Left colon (tissue), 2 donors: ENCODE data around the gene CAPN5. TPM values are rescaled to one million over a fixed set of nuclear protein-coding genes. Genes with fewer than 3 reads are reported as not detected.
"Not testable (repeated sequence)": the region's sequence is repeated elsewhere in the genome, so short reads cannot be mapped to it uniquely, and the experiment has no call there.

Experiments
- ATAC-seq: fragments of 200-7000 bp; cut with Tn5 transposase; one replicate; pipeline ENCODE4 v1.9.1; 2020; ENCODE audit warnings: mild to moderate bottlenecking, moderate library complexity
- DNase-seq, 2 donors: peaks; one replicate each; pipeline ENCODE4 v3.0.0-alpha.2; 2020
- intact Hi-C, 2 donors: fragments of 100-400 bp; cut with DNase I in 1 of 2; cut with micrococcal nuclease in 1 of 2; formaldehyde crosslinking; loops; one replicate each; pipeline versions ENCODE4 v1.11.2 to v1.14.0; 2022; cut with DNase I, micrococcal nuclease
- total RNA-seq, 2 donors: library from RNA; stranded (reverse); fragmentation: NEBNext Ultra II Directional; extraction: Animal tissue kit (Norgen Biotek cat#: 25700); gene quantifications; one replicate each; pipeline ENCODE4 v1.2.1, GENCODE V29; 2021
- donor health status: DM: no; HTN: no; CAD: no.
- donor health status: DM: yes; HTN: yes; CAD: no.

CAPN5 gene
- total RNA-seq, 2 donors from 2014 or later = 219 to 339 TPM

DNA sequence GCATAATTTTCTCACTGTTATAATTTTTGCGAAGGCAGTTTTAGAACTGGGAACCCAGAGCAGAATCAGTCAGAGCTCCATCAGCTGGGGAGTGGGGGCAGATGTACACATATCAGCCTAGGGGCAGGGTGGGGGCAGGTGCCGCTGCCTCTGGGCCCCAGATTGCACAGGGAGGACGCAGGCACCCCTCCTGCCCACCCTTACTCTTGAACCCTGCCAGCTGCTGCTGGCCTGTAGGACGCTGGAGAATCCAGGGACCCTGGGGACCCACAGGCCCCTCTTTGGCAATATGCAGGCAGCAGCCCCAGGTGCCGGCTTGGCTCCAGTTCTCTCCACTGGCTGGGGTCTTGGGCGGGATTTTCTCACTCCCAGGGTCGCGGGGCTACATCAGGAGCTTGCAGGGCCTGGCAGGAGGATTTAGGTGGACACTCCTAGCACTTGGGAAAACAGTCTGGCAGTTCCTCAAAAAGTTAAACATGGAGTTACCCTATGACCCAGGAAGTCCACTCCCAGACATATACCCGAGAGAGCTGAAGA lies 8.8 kb upstream of the CAPN5 start:
- intact Hi-C loops = no loop called here
- DNase-seq (no peak), ATAC-seq (peak; percentile 19)

GRCh38 chr11:77058900-77059299 lies 7.9 kb upstream of the CAPN5 start:
- DNase-seq = no peak
- no peak for ATAC-seq
- intact Hi-C loops = no loop called here

- ATAC-seq = no peak
- intact Hi-C loops = no loop called here
- DNase-seq = no peak
Observed at GRCh38 chr11:77059806-77060205, 7.0 kb upstream of the CAPN5 start.

DNA sequence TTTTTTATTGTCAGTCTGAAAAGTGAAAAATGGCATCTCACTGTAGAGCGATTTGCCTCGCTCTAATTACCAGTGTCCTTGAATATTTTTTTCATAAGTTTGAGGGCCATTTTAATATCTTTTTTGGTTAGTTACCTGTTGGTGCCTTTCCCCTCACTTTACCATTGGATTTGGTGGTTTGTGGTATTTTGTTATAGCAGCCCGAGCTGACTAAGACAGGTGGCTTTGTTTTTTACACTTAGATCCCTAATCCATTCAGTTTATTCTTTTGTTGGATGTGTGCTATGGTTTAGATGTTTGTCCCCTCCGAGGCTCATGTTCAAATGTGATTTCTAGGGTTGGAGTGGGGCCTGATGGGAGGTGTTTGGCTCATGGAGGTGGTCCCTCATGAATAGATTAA lies 6.5 kb upstream of the CAPN5 start:
- DNase-seq (no peak), ATAC-seq (no peak)
- intact Hi-C loops = no loop called here

GRCh38 chr11:77061258-77061657 lies 5.5 kb upstream of the CAPN5 start:
- DNase-seq = peak in 1 of 2 donors; percentile 33
- intact Hi-C loops = not testable (repeated sequence)

GRCh38 chr11:77062924-77063323 lies 3.8 kb upstream of the CAPN5 start:
- DNase-seq (peak in 1 of 2 donors; percentile 25), ATAC-seq (no peak)
- intact Hi-C loops = no loop called here

More at GRCh38 chr11:77061258-77061657, 5.5 kb upstream of the CAPN5 start:
- ATAC-seq = peak; percentile 69

DNA sequence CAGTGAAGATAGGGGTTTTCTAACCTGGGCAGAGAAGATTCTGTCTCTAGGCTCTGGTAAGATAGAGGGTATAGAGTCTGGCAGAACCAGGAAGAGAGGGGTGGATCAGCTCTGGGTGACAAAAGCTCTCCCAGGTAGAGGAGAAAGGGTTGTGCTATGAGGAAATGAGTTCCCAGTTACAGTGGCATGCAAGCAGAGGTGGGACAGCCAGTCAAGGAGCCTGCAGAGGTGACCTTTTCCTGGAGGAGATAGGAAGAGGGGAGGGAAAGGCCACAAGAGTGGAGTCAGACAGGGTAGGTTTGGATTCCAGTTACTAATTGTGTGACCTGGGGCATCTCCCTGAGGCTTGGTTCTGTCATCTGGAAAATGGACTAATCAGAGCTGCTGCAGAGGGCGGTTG lies 3.4 kb upstream of the CAPN5 start:
- ATAC-seq (peak; percentile 48), DNase-seq (peak in 1 of 2 donors; percentile 66)
- intact Hi-C loops = no loop called here

DNA sequence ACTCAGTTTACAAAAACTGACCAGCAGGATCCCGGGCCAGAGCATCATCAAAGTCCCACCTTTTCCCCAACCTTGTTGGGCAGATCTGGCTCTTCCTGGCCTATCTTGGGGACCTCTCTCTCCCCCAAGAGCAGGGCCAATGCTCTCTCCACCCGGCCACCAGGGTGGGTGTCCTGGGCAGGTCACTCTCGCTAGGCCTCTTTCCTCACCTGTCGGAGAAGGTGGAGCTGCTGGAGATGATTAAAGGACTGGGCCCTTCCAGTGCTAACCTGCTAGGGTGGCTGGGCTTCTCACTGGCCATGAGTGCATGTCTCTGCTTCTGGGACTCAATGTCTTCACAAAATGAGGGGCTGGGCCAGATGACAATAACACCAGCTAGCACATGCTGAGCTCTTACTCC lies 2.9 kb upstream of the CAPN5 start:
- DNase-seq (peak in 1 of 2 donors; percentile 22), ATAC-seq (no peak)
- intact Hi-C loops = no loop called here

DNA sequence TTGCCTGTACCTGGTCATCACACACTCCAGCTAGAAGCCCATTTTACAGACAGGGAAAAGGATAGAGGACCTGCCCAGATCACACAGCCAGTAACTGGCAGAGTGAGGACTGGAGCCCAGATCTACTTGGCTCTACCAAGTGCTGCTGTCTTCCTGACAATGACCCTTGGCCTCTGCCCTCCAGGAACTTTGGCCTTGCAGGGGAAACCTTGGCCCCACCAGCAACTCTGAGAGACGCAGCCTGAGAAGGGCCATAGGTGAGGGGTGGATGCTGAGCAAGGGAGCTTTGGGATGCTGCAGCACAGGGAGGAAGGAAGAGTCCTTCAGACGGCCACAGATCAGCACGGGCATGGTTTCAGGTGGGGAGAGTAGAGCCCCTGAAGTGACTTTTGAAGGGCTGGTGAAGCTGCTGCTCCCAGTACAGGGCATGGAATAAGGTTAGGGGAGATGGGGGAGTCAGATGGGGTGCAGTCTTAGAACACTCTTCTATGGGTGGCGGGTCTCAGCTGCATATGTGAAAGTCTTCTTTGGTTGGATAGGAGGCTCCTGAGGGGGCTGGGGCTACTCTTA lies 2.0 kb upstream of the CAPN5 start:
- DNase-seq (peak in 1 of 2 donors; percentile 23), ATAC-seq (no peak)
- intact Hi-C loops = no loop called here

GRCh38 chr11:77065878-77066228 lies 918 bp upstream of the CAPN5 start:
- intact Hi-C loops = no loop called here
- peak; percentile 15 for ATAC-seq
- DNase-seq = peak in 1 of 2 donors; percentile 63

DNA sequence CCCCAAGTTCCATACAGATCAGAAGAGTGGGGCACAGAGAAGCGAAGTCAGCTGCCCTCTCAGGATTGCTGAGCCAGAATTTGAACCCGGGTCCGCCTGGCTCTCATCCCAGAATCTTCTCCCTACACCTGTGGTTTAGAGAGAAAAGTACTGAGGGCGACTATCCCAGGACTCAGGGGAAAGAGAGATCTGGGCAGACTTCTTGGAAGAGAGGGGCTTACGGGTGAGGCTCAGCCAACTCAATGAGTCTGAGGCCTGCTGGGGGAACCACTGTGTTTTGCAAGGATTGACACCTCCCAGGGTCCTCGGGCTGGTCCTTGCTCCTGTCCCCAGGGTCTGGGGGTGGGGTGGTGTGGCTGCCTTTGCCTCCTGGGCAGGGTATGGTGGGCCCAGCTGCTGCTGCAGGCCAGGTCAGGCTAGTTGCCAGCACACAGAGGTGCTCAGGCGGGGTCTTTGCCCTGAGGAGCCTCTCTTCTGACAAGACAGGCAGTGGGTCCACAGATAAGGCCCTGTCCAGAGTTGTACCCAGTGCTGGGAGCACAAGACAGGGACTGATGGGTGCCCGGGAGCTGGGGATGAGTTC lies 1.2 kb downstream of the CAPN5 start:
- ATAC-seq (no peak), DNase-seq (peak in 1 of 2 donors; percentile 36)
- intact Hi-C loops = no loop called here

DNA sequence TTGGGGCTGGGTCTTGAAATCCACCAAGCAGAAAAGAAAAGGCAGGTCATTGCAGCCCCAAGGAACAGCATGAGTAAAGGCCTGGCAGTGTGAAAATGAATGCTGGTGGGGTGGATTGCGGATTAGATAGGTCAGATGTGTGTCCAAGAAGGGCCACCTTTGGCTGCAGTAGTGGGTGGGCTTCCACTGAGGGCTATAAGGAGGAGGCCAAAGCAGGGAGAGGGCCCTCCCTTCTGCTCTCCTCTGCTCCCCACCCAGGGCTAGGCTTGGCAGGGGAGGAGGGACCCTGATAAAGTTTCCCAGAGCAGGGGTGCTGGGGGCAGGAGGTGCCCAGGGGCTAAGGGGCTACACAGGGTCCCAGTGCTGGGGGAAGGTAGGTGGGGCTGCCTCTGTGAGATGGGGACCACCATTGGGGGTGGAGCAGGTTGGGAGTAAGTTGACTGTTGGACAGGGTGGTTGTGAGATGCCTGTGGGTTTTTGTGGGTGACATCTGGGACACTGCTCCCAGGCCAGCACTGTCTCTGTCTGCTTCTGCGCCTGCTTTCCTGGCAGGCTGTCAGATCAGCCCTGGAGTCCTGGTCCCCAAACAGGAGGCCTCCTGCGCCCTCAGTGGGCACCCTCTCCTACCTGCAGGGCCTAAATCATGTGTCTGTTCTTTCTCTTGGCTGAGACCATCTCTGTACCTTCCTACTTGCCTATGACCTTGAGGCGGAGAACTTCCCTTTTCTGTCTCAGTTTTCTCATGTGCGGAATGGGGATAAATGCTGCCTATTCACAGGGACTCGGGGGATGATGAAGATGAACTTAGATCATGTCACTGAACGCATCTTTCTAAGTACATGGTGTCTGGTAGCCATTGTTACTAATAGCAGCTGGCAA lies 1.9 kb downstream of the CAPN5 start:
- no peak for ATAC-seq
- intact Hi-C loops = no loop called here
- peak in 1 of 2 donors; percentile 28 for DNase-seq

DNA sequence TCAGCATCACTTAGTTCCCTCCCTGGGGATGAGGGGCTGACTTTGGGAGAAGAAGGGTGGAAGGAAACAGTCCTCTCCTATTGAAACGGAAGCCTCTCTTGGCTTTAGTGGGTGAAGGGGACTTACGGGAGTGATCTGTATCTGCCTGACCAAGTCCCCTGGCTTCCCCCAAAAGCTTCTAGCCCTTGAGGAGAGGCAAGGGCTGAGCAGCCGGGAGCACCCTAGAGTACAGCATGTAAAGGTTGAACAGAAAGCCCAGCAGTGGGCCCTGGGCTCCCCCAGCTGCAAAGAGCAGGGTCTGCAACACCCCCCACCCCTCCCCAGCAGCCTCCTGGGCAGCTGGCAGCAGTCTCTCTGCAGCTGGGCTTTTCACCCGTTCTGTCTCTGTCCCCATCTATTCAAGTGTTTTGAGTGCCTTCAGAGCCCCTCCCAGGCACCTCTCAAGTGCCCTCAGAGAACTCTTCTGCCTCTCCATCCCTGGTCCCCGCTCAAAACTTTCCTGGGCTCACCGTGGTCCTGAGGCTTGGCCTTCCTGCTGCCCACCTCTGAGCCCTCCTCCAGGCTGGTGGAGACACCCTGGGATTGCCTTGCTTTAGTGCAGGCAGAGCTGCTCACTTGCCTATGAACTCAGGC lies 2.7 kb downstream of the CAPN5 start:
- peak in 1 of 2 donors; percentile 22 for DNase-seq
- no peak for ATAC-seq
- intact Hi-C loops = no loop called here

DNA sequence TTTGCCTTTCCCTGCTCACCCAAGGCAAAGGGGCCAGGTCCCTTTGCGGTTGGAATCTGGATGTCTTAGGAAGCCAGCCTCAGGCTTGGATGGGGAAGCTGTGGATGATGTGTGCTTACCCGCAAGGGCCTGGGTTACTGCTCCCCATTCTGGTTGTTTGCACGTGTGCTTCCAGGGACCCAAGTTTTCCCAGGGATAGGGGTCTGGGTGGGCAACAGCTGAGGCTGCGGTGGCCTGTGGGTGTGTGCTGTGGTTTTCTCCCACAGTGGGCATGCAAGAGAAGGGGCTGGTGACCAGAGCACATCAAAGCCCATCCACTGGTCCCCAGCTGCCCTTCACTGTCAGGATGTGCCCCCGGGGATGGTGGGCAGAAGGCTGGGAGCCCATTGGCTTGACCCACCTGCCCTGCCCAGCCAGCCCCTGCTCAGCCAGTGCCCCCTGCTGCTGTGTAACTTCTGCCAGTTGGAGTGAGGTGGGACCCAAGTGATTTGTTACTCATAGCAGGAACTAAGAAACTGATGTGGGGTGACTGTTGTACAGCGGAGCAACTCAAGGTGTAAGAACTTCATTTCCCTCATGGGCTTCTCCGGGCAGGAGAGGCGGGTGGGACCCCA lies 3.3 kb downstream of the CAPN5 start:
- intact Hi-C loops = no loop called here
- ATAC-seq (no peak), DNase-seq (peak in 1 of 2 donors; percentile 23)

DNA sequence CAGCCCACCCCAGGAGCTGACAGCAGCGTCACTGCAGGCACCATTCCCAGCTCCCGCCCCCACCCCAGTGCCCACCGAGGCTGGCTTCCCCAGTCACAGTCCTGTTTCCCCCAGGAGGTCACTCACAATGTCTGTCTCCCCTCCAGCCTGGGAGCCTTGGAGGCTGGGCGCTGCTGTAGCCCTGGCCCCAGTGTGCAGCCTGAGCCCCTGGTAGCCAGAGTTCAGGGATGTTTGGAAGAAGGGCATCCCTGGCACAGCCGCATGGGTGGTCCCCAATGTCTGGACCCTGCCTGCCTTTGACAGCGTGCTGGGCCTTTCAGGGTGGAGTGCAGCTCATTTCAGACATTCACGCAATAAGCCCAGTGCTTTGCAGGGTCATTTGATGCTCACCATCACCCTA lies 4.3 kb downstream of the CAPN5 start:
- no peak for ATAC-seq
- DNase-seq = peak in 1 of 2 donors; percentile 26
- intact Hi-C loops = no loop called here

DNA sequence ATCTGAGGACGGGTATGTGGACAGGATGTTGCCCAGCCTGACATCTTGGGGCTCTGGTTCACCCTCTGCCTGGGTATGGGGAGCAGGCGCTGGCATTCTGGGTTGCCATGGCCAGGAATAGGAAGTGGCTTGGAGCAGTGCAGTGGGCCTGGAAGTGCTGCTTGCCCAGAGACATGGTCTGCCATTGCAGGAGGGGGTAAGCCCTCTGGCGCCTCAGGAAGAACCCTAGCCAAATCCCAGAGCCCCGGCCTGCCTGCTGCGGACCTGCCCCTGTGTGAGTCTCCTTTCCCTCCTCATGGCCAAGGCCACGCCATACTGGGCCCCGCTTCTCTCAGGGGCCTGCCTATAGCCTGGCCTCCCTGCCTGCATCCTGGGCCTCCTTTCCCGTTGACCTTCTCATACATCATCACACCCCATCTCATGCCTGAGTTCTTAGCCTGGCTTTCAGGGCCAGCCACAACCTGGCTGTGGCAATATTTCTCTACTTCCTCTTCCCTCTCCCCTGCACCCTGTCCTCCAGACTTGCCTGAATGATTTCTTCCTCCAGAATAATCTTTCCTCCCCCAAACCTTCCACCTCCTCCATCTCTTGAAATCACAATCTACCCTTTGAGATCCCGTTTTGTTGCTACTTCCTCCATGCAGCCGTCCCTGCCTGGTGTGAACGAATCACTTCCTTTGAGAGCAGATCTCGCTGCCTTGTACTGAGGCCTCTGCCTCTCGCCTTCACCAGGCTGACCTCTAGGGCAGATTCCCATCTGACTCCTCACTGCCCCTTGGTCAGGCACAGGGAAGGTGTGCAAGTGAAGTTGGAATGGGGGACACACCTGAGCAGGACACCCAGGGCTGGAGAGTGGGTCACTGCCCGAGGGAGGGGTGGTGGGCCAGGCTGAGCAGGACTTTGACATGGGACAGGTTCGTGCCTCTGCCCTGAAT lies 5.2 kb downstream of the CAPN5 start:
- intact Hi-C loops = no loop called here
- DNase-seq = peak in 1 of 2 donors; percentile 50
- no peak for ATAC-seq

GRCh38 chr11:77072851-77073327 lies 6.1 kb downstream of the CAPN5 start:
- ATAC-seq = no peak
- no peak for DNase-seq
- intact Hi-C loops = no loop called here
